ENCODE measurements around the gene MCF2L2.

GRCh38 chr3:183332487-183332886, 95.9 kb downstream of the MCF2L2 start:
- no peak for TF ChIP-seq CTCF (tag by site-specific recombination; IDR thresholded peaks at IDR 0.05)
- no peak for TF ChIP-seq ZBTB49 (tag by site-specific recombination; IDR thresholded peaks at IDR 0.05; ENCODE audit: low read depth)
